GM18870 (cell line): ENCODE data around the gene USP15.

Experiments
- ATAC-seq: cut with Tn5 transposase; IDR thresholded peaks from one replicate; pipeline ENCODE4 v1.9.1; 2021; ENCODE audit warnings: moderate library complexity; ENCODE audit not compliant: unreplicated experiment

USP15 gene

DNA sequence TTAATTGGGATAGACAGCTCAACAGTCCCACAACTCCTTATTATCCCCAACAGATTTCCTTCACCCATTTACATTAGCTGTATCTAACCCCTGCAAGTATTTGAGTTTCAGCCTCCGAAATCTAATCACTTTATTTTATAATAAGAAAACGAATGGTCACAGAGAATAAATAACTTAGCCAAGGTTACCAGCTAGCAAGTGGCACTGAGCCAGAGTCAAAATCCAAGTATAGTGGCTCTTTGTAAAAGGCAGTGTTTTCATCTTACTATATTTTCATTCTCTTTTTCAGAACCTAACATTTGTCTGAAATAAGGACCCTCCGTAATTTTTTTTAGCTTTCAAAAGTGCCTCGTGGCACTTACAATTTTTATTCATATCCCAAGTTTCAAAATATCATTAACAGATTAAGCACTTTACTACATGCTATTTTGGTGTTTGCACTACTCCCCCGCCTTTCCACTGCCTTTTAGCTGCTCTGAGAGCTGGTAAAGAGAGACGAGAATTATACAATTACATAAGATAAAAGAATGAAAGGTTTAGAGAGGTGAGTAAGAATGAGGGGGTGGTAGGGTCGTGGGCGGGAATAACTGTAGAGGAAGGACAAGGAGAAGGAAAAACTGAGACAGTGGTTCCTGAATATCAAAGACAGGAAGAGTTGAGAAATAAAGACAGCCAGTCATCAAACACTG lies 3.7 kb upstream of the USP15 start:
- ATAC-seq, result no peak

DNA sequence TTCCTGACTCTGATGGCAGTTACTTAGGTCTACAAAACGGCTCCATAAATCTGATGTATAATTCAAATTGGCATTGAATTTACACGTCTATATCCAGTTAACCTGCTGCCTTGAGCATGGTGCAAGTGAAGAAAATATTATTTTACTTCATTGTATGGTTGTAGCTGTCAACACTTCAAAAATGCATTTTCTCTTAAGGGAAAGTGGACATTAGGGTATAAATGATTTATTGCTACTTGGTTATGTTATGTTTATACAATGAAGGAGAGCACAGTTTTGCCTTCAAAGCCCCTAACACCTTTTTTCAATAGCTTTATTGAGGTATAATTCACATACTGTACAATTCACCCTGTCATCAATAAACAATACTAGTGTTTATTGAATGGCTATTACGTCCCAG lies 2.0 kb upstream of the USP15 start:
- ATAC-seq, result no peak

- peak; percentile 3 for ATAC-seq
Measured at GRCh38 chr12:62258941-62259630, 1.1 kb upstream of the USP15 start.

DNA sequence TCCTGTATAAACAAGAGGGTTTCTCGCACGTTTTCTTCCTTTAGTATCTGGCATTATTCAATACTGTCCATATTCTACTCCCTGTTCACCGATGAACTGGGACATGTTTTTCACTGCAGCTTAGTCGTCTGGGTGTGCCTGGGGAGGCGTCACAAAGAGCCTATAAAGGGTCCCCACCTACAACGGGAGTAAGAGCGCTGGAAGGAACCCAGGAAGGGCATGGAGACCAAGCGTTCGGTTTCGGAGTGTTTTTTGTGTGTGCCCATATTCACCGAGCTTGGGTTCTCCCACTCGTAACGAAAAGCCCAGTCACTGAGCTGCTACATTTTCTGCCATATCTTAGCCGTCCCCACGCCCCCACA lies 592 bp upstream of the USP15 start:
- peak; percentile 16 for ATAC-seq

GRCh38 chr12:62260733-62261683 lies 804 bp downstream of the USP15 start:
- ATAC-seq, result peak; percentile 54

GRCh38 chr12:62261876-62262517 lies 1.8 kb downstream of the USP15 start:
- ATAC-seq, result no peak

DNA sequence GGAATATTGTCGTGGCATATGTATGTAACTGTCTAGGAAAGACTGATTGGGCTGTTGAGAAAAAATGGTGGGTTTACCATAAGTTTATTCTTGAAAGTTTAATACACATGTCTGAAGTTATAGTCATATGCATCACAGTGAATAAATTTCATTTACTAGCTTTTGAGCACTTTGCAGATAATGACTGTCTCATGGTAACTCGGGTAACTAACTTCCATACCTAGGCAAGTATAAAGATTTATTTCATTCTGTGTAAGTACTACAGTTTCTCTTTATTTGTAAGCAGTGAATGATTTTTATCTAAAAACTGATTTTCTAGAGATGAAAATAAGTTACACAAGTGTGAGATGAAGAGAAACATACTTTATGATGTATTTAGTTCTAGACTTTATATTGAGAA lies 3.0 kb downstream of the USP15 start:
- ATAC-seq, result no peak

DNA sequence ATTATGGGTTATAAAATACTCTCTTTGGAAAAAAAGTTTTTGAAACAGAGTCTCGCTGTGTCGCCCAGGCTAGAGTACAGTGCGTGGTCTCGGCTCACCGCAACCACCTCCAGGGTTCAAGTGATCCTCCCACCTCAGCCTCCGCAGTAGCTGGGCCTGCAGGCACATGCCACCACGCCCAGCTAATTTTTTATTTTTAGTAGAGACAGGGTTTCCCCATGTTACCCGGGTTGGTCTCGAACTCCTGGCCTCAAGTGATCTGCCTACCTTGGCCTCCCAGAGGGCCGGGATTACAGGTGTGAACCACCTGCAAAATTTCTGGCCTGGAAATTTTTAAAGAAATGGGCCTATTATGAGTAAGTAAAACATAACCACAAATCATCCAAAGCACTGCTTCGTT lies 3.8 kb downstream of the USP15 start:
- no peak for ATAC-seq

DNA sequence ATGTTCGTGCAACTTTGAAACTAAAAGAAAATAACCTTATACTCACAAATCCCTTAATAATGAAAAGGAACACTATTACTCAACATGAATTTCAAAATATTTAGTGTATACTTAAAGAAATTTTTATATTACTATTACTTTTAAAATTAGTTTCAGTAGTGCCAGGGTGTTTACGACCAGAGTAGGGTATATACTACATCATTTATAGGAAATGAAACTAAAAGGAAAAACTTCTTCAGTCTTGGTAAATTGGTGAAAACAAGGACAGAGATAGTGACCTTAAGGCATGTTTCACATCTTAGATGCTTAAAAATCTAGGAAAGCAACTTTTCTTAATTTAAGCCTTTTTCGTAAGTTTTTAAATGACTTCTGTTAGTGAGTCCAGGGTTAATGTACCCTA lies 4.5 kb downstream of the USP15 start:
- ATAC-seq, result peak; percentile 19

GRCh38 chr12:62265511-62265910 lies 5.3 kb downstream of the USP15 start:
- ATAC-seq, result no peak

DNA sequence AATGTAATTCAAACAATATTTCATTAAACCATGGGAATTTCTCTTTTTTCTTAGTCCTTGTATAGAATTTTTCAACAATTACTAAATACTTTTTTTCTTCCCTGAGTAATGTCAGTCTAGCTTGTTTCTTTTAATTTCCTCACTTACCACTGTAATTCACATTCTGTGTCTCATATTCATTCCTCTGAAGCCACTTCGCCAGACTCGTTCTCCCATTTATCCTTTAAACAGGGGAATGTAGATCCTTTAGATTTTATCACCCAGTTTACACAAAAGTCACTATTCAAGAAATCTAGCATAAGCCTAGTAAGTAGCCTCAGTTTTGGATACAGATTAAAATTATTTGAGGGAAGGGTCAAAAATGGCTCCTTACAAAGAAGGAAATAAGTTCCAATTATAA lies 6.8 kb downstream of the USP15 start:
- no peak for ATAC-seq

DNA sequence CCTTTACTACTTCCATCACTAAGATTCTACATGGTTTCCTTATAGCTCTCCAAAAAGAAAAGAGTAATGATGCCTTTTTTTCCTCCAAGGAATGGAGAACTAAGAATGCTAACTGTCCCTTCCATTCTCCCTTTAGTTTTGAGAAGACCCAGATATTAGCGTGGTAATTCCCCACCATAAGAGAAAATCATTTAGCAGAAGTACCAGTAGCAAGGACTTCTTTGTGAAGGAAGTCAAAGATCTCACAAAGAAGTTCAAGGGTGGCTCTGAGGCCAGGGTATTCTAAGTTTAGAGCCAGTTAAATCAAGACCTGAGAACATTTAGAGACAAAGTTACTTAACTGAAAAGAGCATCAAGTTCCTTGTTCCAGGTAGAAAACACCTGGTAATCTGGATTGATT lies 7.3 kb downstream of the USP15 start:
- ATAC-seq, result peak; percentile 41

DNA sequence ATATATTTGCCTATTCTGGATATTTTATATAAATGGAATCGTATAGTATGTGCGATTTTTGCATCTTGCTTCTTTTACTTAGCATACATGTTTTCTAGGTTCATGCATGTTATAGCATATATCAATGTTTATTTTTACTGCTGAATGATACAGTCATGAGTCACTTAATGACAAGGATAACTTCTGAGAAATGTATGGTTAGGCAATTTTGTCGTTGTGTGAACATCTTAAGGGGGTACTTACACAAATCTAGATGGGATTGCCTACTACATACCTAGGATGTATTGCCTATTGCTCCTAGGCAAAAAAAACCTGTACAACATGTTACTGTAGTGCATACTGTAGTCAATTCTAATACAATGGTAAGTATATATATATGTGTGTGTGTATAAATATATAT lies 8.8 kb downstream of the USP15 start:
- ATAC-seq, result no peak

DNA sequence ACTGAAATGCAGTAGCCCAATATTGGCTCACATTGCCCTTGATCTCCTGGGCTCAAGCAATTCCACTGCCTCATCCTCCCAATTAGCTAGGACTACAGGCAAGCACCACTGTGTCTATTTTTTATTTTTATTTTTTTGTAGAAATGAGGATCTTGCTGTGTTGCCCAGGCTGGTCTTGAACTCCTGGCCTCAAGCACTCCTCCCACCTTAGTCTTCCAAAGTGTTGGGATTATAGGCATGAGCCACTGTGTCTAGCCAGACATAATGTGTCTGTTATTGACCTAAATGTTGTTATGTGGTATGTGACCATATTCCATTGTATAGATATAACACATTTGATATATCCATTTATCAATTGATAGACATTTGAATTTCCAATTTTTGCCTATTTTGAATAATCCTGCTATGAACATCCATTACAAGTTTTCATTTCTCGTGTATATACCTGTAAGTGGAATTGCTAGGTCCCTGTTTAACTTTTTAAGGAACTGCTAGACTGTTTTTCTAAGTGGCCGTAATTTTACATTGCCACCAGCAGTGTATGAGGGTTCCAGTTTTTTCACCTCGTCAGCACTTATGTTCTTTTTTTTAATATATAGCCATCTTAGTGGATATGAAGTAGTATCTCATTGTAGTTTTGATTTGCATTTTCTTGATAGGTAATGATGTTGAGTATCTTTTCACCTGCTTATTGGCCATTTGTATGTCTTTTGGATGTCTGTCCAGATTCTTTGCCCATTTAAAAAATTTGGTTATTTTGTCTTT lies 9.4 kb downstream of the USP15 start:
- ATAC-seq, result no peak

- no peak for ATAC-seq
Measured at GRCh38 chr12:62270384-62270783, 10.2 kb downstream of the USP15 start.

GRCh38 chr12:62270872-62271271 lies 10.7 kb downstream of the USP15 start:
- ATAC-seq, result no peak

DNA sequence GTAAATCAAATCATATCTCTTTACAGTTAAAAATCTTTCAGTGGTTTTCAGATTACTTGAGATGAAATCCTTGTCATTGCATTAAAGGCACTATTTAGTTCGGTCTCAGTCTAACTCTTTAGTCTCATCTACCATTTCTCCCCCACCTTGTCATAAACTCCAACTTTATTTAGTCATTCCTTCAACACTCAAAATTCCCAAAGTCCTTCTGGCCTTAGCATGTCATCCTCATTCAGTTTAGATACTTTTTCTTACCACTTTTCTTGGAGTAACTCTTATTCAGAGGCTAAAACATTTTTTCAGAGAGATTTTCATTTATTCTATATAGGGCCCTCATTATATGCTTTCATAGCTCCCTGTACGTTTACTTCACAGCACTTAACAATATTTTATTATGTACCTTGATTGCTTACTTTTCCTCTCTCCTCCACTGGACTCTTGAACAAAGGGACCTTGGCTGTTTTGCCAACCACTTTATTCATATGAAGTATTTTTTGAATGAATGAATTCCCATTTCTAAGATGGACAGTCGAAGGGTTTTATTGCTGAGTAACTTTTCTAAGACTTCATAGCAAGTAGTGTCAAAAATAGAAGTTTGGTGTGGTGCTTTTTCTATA lies 12.8 kb downstream of the USP15 start:
- ATAC-seq, result no peak

DNA sequence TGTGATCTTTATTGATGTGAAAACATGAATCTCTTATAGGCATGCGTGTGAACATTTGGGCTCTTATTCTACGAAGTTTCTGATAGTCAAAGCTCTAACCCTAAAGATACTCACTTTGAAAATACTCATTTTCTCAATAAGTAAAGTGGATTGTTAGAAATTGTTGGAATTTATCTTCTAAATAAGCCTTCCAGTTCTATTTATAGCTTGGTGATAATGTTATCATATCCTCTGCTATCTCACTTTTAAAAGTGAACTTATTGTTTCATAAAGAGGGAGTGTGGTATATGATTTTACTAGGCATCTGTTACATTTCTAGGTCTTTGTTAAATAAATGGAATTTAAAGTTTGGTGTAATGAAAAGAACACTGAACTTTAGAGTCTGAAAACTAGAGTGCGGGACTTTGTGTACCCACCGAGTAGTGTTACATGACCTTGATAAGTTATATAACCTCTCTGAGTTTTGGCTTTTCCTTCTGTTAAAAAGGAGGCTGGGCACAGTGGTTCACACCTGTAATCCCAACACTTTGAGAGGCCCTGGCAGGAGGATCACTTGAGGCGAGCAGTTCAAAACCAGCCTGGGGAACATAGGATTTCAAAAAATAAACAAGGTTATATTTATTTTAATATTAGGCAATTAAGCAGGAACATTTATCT lies 13.6 kb downstream of the USP15 start:
- ATAC-seq, result no peak

DNA sequence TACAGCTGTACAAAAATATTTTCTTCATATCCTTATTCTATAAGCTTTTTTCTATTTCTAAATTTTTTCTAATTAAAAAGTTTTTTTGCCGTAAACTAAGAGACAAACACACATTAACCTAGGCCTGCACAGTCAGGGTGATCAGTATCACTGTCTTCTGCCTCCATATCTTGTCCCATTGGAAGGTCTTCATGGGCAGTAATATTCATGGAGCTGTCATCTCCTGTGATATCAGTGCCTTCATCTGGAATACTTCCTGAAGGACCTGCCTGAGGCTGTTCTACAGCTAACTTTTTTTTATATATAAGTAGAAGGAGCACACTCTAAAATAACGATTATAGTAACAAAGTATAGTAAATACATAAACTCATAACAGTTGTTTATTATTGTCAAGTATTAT lies 17.8 kb downstream of the USP15 start:
- ATAC-seq, result no peak

GRCh38 chr12:62279058-62279457 lies 18.9 kb downstream of the USP15 start:
- ATAC-seq, result no peak
